Cardiac septum (tissue), 1 donor: ENCODE measurements around the gene BHLHE40. TPM values are rescaled to one million over a fixed set of nuclear protein-coding genes. Genes with fewer than 3 reads are reported as not detected.
A peak's percentile ranks its signal among the peaks of the same experiment; 100 is the strongest.
"Not testable (repeated sequence)": the region's sequence is repeated elsewhere in the genome, so short reads cannot be mapped to it uniquely, and the experiment has no call there.

Experiments used
- DNase-seq: peaks from one replicate; pipeline ENCODE4 v3.0.0-alpha.2; 2020; ENCODE audit warnings: low spot score
- intact Hi-C: fragments of 100-400 bp; cut with DNase I; formaldehyde crosslinking; loops from one replicate; pipeline ENCODE4 v1.14.0; 2022
- total RNA-seq: library from RNA; stranded (reverse); fragmentation: NEBNext Ultra II Directional; extraction: Animal tissue kit (Norgen Biotek cat#: 25700); gene quantifications from one replicate; pipeline ENCODE4 v1.2.1, GENCODE V29; 2021
- donor health status: DM: no; HTN: no; CAD: no.

The BHLHE40 gene
- total RNA-seq, 1 donor from 2014 or later, result 71.5 TPM

DNA sequence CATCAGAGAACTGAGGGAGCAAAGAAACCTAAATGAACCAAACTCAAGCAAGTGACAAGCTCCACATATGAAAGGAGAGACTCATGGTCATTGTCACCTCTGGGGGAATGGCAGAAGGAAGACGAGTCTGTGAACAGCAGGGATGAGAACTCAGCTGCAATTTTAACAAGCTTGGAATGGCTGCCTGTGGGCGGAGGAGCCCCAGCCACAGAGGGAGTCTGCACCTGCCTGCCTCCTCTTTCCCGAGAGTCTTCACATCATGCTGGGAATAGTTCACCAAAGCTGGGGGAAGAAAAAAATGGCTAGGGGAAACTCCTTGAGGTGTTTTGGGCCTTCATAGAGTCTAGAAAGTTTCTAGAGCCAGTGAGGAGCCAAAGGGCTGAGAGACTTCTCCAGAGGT lies 21.3 kb upstream of the BHLHE40 start:
- intact Hi-C loops, result no loop called here
- DNase-seq, result no peak

DNA sequence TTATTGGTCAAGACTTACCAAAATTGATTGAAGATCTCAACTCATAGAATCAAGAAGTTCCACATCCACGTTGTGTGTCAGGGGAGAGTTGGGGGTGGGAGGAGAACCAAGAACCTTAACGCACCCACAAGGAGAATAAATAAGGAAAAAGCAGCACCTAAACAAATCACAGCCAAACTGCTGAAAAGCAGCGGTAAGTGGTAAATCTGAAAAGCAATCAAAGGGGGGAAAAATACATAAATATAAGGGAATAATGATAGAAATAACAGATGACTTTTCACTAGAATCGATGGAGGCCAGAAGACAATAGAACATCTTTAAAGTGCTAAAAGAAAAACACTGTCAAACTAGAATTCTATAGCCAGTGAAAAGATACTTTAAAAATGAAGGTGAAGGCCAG lies 20.1 kb upstream of the BHLHE40 start:
- no peak for DNase-seq
- intact Hi-C loops, result no loop called here

DNA sequence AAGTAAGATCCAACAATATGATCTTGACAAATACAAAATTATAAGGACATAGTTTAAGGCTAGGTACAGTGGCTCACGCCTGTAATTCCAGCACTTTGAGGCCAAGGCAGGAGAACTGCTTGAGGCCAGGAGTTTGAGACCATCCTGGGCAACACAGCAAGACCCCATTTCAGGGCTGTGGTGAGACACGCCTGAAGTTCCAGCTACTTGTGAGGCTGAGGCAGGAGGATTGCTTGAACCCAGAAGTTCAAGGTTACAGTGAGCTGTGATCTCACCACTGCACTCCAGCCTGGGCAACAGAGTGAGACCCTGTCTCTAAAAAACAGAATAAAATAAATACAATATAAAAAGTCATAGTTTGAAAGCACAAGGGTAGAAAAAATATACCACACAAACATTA lies 17.4 kb upstream of the BHLHE40 start:
- DNase-seq, intact Hi-C loops: not testable (repeated sequence)

DNA sequence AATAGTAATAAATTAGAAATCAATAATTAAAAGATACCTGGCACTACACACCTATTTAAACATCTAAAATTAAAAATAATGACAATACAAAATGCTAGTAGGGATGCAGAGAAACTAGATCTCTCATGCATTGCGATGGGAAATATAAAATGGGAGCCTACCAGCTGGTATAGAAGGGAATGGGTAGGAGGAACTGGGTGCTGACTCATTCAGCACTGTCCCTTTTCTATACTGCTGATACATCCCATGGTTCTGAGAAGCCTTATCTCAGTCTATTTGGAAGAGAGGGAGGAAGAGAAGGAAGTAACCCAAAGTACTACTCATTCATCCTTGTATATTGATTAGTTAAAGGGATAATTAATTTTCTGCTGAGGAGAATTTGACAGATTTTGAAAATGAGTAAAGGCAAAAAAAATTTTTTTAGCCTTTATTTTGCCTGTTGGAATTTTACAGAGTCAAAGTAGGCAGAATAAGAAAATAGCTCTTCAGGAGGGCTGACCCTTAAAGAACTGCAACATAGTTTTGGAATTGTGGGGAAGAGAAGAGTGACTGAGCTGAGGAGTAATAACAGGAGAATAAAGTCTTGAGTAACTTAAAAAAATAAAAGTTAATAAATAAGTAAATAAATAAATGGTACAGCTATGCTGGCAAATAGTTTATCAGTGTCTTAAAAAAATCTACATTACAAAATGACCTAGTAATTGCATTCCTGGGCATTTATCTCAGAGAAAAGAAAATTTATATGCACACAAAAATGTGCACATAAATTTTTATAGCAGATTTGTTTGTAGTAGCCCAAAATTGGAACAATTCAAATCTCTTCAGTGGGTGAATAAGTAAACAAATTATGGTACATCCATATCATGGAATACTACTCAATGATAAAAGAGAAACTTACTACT lies 15.3 kb upstream of the BHLHE40 start:
- intact Hi-C loops, result no loop called here
- no peak for DNase-seq

DNA sequence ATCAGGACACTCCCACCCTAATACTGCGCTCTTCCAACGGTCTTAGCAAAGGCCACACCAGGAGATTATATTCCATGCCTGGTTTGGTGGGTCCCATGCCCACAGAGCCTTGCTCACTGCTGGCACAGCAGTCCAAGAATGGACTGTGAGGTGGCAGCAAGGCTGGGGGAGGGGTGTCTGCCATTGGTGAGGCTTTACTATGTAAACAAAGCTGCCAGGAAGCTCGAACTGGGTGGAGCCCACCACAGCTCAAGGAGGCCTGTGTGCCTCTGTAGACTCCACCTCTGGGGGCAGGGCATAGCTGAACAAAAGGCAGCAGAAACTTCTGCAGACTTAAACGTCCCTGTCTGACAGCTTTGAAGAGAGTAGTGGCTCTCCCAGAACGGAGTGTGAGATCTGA lies 13.2 kb upstream of the BHLHE40 start:
- intact Hi-C loops, DNase-seq: not testable (repeated sequence)

DNA sequence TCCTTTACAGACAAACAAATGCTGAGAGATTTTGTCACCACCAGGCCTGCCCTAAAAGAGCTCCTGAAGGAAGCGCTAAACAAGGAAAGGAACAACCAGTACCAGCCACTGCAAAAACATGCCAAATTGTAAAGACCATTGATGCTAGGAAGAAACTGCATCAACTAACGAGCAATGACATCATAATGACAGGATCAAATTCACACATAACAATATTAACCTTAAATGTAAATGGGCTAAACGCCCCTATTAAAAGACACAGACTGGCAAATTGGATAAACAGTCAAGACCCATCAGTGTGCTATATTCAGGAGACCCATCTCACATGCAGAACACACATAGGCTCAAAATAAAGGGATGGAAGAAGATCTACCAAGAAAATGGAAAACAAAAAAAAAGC lies 11.6 kb upstream of the BHLHE40 start:
- intact Hi-C loops, DNase-seq: not testable (repeated sequence)

DNA sequence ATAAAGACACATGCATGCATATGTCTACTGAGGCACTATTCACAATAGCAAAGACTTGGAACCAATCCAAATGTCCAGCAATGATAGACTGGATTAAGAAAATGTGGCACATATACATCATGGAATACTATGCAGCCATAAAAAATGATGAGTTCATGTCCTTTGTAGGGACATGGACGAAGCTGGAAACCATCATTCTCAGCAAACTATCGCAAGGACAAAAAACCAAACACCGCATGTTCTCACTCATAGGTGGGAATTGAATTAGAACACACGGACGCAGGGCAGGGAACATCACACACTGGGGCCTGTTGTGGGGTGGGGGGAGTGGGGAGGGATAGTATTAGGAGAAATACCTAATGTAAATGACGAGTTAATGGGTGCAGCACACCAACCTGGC lies 7.8 kb upstream of the BHLHE40 start:
- DNase-seq, intact Hi-C loops: not testable (repeated sequence)

DNA sequence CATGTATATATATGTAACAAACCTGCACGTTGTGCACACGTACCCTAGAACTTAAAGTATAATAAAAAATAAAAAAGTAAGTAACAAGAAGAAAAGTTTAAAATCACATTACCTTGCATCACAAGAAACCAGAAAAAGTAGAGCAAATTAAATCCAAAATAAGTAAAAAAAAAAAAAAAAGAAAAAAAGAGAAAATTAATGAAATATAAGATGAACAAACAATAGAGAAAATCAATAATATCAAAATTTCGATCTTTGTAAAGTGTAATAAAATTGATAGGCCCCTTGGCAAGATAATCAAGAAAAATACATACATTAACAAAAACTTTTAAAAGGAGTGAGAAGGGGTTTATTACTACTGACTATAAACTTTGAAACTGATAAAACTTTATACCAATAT lies 7.4 kb upstream of the BHLHE40 start:
- no peak for DNase-seq
- intact Hi-C loops, result no loop called here

DNA sequence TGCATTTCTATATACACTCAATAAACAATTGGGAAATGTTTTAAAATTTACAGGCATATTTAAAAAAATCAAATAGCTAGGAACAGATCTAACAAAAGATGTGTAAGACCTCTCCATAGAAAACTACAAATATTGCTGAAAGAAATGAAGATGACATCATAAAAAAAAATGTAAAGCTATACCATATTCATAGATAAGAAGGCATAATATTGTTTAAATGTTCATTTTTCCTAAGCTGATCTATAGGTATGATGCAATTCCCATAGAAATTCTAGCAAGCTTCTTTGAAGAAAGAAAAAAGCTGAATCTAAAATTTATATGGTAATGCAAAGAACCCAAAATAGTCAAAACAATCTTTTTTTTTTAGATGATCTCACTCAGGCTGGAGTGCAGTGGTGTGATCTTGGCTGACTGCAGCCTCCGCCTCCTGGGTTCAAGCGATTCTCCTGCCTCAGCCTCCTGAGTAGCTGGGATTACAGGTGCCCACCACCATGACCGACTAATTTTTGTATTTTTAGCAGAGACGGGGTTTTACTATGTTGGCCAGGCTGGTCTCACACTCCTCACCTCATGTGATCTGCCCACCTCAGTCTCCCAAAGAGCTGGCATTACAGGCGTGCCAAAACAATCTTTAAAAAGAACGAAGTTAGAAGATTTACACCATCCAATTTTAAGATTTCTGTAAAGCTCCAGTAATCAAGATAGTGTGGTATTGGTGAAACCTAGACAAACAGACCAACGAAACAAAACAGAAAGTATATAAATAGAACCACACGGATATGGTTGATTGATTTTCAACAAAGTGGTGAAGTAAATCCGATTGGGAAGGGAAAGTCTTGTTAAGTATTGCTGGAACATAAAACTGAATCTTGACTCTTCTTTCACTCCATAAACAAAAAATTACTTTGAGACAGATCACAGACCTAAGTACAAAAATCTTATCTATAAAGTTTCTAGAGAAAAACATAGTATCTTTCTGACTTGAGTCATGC lies 6.3 kb upstream of the BHLHE40 start:
- intact Hi-C loops, result no loop called here
- DNase-seq, result no peak

DNA sequence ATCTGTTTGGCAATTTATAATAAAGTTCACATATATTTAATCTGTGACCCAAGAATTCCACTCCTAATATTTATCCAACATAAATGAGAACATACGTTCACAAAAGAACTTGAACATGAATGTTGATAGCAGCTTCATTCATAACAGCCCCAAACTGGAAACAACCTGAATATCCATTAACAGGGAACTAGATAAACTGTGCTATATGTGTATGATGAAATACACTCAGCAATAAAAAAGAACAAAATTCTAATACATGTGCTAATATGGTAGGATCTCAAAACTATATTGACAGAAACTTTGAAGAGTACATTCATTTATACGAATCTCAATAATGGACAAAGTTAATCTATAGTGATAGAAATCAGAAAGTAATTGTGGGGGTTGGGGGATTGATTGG lies 5.1 kb upstream of the BHLHE40 start:
- intact Hi-C loops, result no loop called here
- DNase-seq, result no peak

DNA sequence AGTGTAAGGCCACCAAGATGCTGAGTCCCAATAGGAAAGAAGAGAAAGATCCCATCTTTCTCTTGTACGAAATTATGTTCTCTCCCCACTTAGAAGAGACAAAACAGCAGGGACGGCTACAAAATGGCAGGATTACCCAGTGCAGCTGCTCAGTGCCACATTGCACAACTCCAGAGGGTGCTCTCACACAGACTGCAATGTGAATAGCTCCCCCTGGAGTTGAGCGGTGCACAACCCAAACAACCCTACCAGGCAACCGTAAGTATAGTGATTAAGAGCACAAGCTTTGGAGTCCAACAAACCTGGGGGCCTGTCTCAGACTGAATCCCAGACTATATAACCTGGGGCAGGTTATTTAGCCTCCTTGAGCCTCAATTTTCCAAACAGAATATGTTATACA lies 3.1 kb upstream of the BHLHE40 start:
- intact Hi-C loops, result loop anchor here (2.0 kb wide), 1 partner anchor 81 kb away; no protein-coding TSS in a partner anchor
- DNase-seq, result peak; percentile 86

DNA sequence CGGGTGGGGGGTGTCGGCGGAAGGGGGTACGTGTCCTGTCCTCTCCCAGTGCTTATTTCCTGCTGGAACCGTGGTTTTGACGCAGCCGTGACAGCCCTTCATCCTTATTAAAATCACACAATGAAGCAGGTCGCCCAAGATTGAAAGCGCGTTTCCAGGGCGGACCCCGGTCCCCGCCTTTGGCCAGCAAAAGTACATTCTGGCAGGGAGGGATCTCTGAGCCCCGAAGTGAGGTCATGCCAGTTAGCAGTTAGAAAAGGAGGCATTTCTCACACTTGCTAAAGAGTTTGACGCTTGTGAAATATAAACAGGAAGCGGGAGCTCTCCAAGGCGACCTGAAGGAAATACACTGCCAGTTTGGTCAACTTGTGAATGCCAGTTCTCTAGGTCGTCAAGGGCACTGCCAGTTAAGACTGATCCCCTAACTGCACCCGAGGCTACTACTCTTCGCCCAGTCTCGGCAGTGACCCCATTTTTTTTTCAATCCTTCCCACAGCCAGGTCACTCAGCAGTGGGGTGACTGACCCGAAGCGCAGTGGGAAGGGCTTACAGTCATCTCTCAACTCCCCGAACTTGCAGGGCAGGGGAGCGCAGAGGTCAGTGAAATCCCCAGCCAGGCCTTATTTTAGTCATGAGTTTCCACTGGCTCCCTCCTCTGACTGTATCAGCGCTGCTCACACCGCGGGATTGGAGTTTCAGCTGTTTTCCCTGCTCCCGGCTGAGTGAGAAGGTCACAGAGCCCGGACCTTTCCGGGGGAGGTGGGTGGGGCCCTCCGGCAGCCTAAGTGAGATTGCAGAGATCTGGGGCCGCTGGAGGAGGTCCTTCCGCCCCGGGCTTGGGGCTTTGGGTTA lies 2.0 kb upstream of the BHLHE40 start:
- intact Hi-C loops, result loop anchor here (2.0 kb wide), 1 partner anchor 80 kb away; no protein-coding TSS in a partner anchor

DNA sequence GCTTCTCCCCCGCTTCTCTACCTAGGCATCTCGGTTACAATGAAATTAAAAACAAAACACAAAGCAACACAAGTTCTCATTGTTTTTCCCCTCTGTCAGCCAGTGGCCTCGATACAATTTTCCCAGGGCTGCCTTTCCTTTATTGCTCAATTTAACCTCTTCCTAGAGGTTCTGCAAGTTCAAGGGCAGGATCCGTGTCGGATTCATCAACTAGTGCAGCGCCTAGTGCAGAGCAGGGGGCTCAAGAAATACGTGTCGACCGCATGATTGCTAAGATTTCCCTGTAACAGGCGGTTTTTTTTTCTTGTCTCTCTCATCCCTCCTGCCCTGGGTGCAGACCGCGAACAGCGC lies 1.4 kb upstream of the BHLHE40 start:
- intact Hi-C loops, result loop anchor here (1.0 to 2.0 kb wide), 5 partner anchors 8 to 257 kb away; no protein-coding TSS in a partner anchor
- DNase-seq, result no peak

More for the DNA sequence above, 2.0 kb upstream of the BHLHE40 start:
- peak; percentile 94 for DNase-seq

DNA sequence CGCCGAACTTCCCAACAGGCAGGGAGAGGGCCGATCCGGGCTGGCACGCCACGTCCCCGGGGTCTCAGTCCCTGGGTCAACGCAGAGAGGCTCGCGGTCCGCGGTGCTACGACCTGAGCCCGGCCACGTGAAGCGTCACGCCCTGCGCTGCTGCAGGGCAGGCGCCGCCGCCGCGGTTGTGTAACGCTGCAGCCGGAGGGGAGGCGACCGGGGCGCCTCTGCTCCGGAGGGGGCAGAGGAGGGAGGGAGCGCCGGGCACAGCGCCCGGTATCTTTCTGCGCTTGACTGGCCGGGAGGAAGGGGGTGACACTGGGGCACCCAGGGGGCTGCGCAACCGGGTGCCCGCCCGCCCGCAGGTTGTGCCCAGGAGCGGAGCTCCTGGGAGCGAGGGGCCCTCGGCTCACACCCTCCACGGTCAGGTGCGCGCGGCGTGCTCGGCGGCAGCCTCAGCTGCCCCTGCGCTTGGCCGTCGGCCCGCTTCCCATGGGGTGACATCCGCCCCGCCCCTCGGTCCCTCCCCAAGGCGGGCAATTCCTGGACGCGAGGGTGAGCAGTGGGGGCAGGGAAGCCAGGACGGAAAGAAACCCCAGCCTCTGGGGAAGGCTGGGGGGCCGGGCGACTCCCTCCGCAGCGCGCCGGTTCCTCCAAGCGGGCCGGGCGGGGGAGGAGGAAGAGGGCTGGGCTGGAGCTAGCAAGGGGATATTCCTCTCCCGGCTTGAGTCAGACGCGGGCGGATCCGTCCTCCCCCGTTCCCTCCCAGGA lies 852 bp upstream of the BHLHE40 start:
- DNase-seq, result peak; percentile 99
- intact Hi-C loops, result loop anchor here (1.0 to 2.0 kb wide), 4 partner anchors 8 to 258 kb away; no protein-coding TSS in a partner anchor

DNA sequence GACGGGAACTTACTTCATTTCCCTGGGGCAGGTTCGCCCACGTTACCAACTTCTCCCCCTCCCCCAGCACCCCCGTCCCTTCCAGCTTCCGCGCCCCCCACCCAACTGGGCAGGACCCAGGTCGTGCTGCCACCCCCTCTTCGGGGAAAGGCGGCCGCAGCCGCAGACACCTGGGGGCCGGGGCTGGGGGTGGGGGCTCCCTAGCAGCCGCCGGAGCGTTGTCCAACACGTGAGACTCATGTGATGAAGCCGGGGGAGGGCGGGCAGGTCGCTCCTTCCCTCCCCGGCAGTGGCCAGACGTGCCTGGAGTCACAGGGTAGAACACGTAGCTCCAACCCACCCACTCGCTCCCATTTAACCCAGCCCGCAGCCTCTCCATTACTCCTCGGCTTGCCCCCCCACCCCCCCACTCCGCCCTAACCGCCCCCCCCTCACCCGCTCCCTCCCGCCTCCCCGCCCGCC lies 240 bp upstream of the BHLHE40 start:
- peak; percentile 98 for DNase-seq
- intact Hi-C loops, result loop anchor here (1.0 to 2.0 kb wide), 5 partner anchors 7 to 258 kb away; no protein-coding TSS in a partner anchor

DNA sequence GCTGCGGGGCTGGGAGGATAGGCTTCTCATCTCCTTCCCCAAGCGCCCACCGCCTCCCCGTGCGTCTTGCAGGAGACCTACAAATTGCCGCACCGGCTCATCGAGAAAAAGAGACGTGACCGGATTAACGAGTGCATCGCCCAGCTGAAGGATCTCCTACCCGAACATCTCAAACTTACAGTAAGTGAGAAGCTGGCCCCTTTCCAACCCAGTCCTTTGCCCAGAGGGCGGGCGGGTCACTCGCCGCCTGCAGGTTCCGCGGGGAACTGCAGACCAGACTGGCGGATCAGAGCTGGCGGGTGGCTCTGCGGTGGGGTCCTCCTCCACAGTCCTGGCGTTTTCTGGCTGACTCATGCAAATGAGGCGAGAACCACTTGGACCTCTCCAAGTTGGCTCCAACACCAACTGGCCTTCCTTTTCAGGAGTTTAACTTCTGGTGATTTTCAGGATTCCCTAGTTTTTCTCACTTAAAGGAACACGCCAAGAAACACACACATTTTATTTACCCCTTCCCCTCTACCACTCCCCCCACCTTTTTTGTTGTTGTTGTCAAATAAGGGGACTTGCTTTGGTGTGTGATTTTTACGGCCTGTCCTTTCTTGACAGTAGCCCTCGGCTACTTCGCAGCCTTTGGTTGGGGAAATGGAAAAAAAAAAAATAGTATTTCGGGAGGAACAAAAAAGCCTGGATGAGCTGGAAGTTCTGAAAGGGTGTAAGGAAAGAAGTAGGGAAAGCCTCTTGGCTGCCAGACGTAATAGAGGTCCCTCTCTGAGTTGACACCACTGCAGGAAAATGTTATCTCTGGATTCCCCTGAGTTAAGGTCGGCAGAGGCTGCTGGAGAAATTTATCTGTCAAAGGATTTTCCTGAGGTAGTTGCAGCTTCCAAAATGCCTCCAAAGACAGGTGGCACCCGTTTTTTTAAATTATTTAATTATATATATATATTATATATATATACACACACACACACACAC lies 1.3 kb downstream of the BHLHE40 start:
- peak; percentile 95 for DNase-seq

DNA sequence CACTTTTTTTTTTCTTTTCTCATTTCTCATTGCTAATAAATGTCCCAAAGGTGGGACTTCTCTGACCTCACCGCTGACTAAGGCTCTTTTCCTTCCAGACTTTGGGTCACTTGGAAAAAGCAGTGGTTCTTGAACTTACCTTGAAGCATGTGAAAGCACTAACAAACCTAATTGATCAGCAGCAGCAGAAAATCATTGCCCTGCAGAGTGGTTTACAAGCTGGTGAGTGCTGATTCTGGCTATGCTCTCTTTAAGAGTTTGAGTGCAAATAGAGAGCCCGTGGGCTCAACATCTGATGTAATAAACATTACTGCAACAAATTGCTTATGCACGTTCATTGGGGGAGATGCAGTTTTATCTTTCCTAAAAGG lies 2.0 kb downstream of the BHLHE40 start:
- intact Hi-C loops, result no loop called here
- no peak for DNase-seq

More for the DNA sequence above, 1.3 kb downstream of the BHLHE40 start:
- intact Hi-C loops, result loop anchor here (1.0 kb wide), 1 partner anchor 46 kb away; no protein-coding TSS in a partner anchor
